Mammary epithelial cell (primary cell): ENCODE data around the gene MAPK11.

Source experiments
- CTCF ChIP-seq, 2 donors: IDR thresholded peaks in 1 of 2; conservative IDR thresholded peaks in 1 of 2; 2 replicates each; pipeline ENCODE4 v1.5.1; 2011 to 2012; ENCODE audit warnings: inconsistent platforms in 2 of 2, low read length in 2 of 2, mild to moderate bottlenecking in 2 of 2, control low read depth in 1 of 2, low read depth in 1 of 2; ENCODE audit not compliant: insufficient read depth in 1 of 2; ENCODE audit errors: extremely low read depth in 1 of 2
- EZH2 ChIP-seq: IDR thresholded peaks from 2 replicates; pipeline ENCODE4 v1.6.1; 2012; ENCODE audit warnings: low read length, inconsistent platforms, borderline replicate concordance

- TF ChIP-seq CTCF (conservative IDR thresholded peaks at IDR 0.05 in 1 of 2, IDR thresholded peaks at IDR 0.05 in 1 of 2; ENCODE audit: extremely low read depth in 1 of 2, insufficient read depth in 1 of 2, low read depth in 1 of 2, low read length in 2 of 2) = no peak
- no peak for TF ChIP-seq EZH2
These were observed 8.3 kb upstream of the MAPK11 start for GRCh38 chr22:50278461-50278860.
